HEK293 (cell line): ENCODE results near the gene PLD5.

ENCODE experiments used
- CTCF ChIA-PET: fragments of 350-600 bp; formaldehyde crosslinking; extraction: SDS; loops from one replicate; lab custom pipeline; 2021; ENCODE audit warnings: antibody characterized with exemption; lab: Yijun Ruan, JAX
- POLR2A ChIA-PET: fragments of 300-600 bp; formaldehyde crosslinking; extraction: SDS; loops from one replicate; lab custom pipeline; 2020; ENCODE audit warnings: antibody characterized with exemption, inconsistent platforms; lab: Yijun Ruan, JAX
- H3K27ac ChIP-seq: fragments of 200-500 bp; sonication (Bioruptor generic); 2 replicates; pipeline ENCODE4 v1.5.1; 2014; ENCODE audit warnings: low read depth, low read length, control low read depth, inconsistent platforms; ENCODE audit errors: extremely low read depth
- H3K36me3 ChIP-seq, 2 experiments: fragments of 200-500 bp in 1 of 2; sonication (Bioruptor generic) in 1 of 2; 1 replicate in 1 of 2; 2 replicates in 1 of 2; pipeline ENCODE4 v1.5.1; 2014 to 2017; ENCODE audit warnings: inconsistent platforms in 2 of 2, low read length in 2 of 2; ENCODE audit not compliant: control insufficient read depth in 2 of 2, insufficient read depth in 1 of 2
- H3K4me1 ChIP-seq: fragments of 200-500 bp; sonication (Bioruptor generic); 2 replicates; pipeline ENCODE4 v1.5.1; 2014; ENCODE audit warnings: mild to moderate bottlenecking, low read length, inconsistent platforms; ENCODE audit not compliant: control insufficient read depth, insufficient read depth
- H3K4me3 ChIP-seq: 2 replicates; pipeline ENCODE4 v1.5.1; 2011; ENCODE audit warnings: low read depth, mild to moderate bottlenecking, control low read depth, low read length, moderate library complexity
- H3K9me3 ChIP-seq: fragments of 200-500 bp; sonication (Bioruptor generic); 2 replicates; pipeline ENCODE4 v1.5.1; 2014; ENCODE audit warnings: low read depth, low read length, inconsistent platforms; ENCODE audit not compliant: control insufficient read depth, insufficient read depth
- ELK4 ChIP-seq: IDR thresholded peaks from 2 replicates; pipeline ENCODE4 v1.6.1; 2011; ENCODE audit warnings: mild to moderate bottlenecking, low read depth, low read length, borderline replicate concordance
- KLF8 ChIP-seq: fragments of 450-650 bp; formaldehyde crosslinking; IDR thresholded peaks from 2 replicates; pipeline ENCODE4 v1.5.1; 2016; ENCODE audit warnings: missing biosample characterization, missing genetic modification characterization
- MYNN ChIP-seq: fragments of 450-650 bp; formaldehyde crosslinking; IDR thresholded peaks from 2 replicates; pipeline ENCODE4 v1.5.1; 2016; ENCODE audit warnings: missing biosample characterization, missing genetic modification characterization, borderline replicate concordance
- REST ChIP-seq: fragments of 450-650 bp; formaldehyde crosslinking; IDR thresholded peaks from 2 replicates; pipeline ENCODE4 v1.5.1; 2016; ENCODE audit warnings: missing biosample characterization, missing genetic modification characterization
- SCRT2 ChIP-seq: fragments of 450-650 bp; formaldehyde crosslinking; IDR thresholded peaks from 2 replicates; pipeline ENCODE4 v1.5.1; 2016; ENCODE audit warnings: missing biosample characterization, missing genetic modification characterization
- ZNF155 ChIP-seq: fragments of 450-650 bp; formaldehyde crosslinking; IDR thresholded peaks from 2 replicates; pipeline ENCODE4 v1.5.1; 2016; ENCODE audit warnings: missing biosample characterization, missing genetic modification characterization
- ZNF174 ChIP-seq: fragments of 450-650 bp; formaldehyde crosslinking; IDR thresholded peaks from 2 replicates; pipeline ENCODE4 v1.5.0; 2017; ENCODE audit warnings: missing biosample characterization, mild to moderate bottlenecking, missing genetic modification characterization
- ZNF175 ChIP-seq: fragments of 450-650 bp; formaldehyde crosslinking; IDR thresholded peaks from 2 replicates; pipeline ENCODE4 v1.5.1; 2016; ENCODE audit warnings: missing biosample characterization, missing genetic modification characterization
- ZNF292 ChIP-seq: fragments of 450-650 bp; formaldehyde crosslinking; IDR thresholded peaks from 2 replicates; pipeline ENCODE4 v1.5.1; 2016; ENCODE audit warnings: low read depth, missing biosample characterization, missing genetic modification characterization, borderline replicate concordance
- ZNF473 ChIP-seq: fragments of 450-650 bp; formaldehyde crosslinking; IDR thresholded peaks from 2 replicates; pipeline ENCODE4 v1.5.1; 2017; ENCODE audit warnings: missing biosample characterization, missing genetic modification characterization
- ZNF488 ChIP-seq: fragments of 450-650 bp; formaldehyde crosslinking; IDR thresholded peaks from 2 replicates; pipeline ENCODE4 v1.5.1; 2016; ENCODE audit warnings: missing biosample characterization, missing genetic modification characterization
- ZNF623 ChIP-seq: fragments of 450-650 bp; formaldehyde crosslinking; IDR thresholded peaks from 2 replicates; pipeline ENCODE4 v1.5.1; 2016; ENCODE audit warnings: missing biosample characterization, missing genetic modification characterization
- ZNF639 ChIP-seq: fragments of 450-650 bp; formaldehyde crosslinking; IDR thresholded peaks from 2 replicates; pipeline ENCODE4 v1.5.1; 2016; ENCODE audit warnings: missing biosample characterization, missing genetic modification characterization
- ZNF677 ChIP-seq: fragments of 450-650 bp; IDR thresholded peaks from 2 replicates; pipeline ENCODE4 v1.5.0; 2018; ENCODE audit warnings: missing biosample characterization, mild to moderate bottlenecking, missing genetic modification characterization, moderate library complexity
- ZNF776 ChIP-seq: fragments of 450-650 bp; formaldehyde crosslinking; IDR thresholded peaks from 2 replicates; pipeline ENCODE4 v1.5.0; 2017; ENCODE audit warnings: missing biosample characterization, missing genetic modification characterization, borderline replicate concordance
- ZNF791 ChIP-seq: fragments of 450-650 bp; formaldehyde crosslinking; IDR thresholded peaks from 2 replicates; pipeline ENCODE4 v1.5.1; 2016; ENCODE audit warnings: missing biosample characterization, missing genetic modification characterization
- TF ChIP-seq, protein P1 (sequence below): fragments of 450-650 bp; formaldehyde crosslinking; IDR thresholded peaks from 2 replicates; pipeline ENCODE4 v1.5.1; 2016; ENCODE audit warnings: missing biosample characterization, missing genetic modification characterization
- TF ChIP-seq, protein P2 (sequence below): fragments of 450-650 bp; formaldehyde crosslinking; IDR thresholded peaks from 2 replicates; pipeline ENCODE4 v1.5.1; 2016; ENCODE audit warnings: missing biosample characterization, missing genetic modification characterization
- TF ChIP-seq, protein P3 (sequence below): fragments of 450-650 bp; formaldehyde crosslinking; IDR thresholded peaks from 2 replicates; pipeline ENCODE4 v1.5.1; 2016; ENCODE audit warnings: missing biosample characterization, missing genetic modification characterization
- TF ChIP-seq, protein P4 (sequence below): fragments of 450-650 bp; formaldehyde crosslinking; IDR thresholded peaks from 2 replicates; pipeline ENCODE4 v1.5.1; 2017; ENCODE audit warnings: missing biosample characterization, missing genetic modification characterization

Gene PLD5

GRCh38 chr1:242208021-242208420, 316.5 kb downstream of the PLD5 start:
- Histone ChIP-seq H3K4me3 (no peak overlapping the region), H3K4me1 (no peaks in the 10 kb centered on the region), H3K36me3 (no peaks in the 10 kb centered on the region), H3K27ac (no peak overlapping the region), H3K9me3 (no peaks in the 10 kb centered on the region)
- CTCF ChIA-PET = interaction anchor here (0.5 kb wide), 1 partner anchor 631 kb away, joined by 4 read pairs; no protein-coding TSS in a partner anchor
- POLR2A ChIA-PET = no interaction called here
- TF ChIP-seq MYNN (no peak), ZNF175 (tag by site-specific recombination) (no peak), ZNF174 (no peak), ZNF791 (tag by site-specific recombination) (no peak), ZNF623 (no peak), ZNF776 (tag by site-specific recombination) (no peak), ZNF292 (tag by site-specific recombination) (no peak), SCRT2 (tag by site-specific recombination) (no peak), ZNF639 (no peak), REST (tag by site-specific recombination) (no peak), ZNF155 (tag by site-specific recombination) (no peak), ELK4 (no peak), ZNF488 (no peak), KLF8 (tag by site-specific recombination) (no peak), ZNF473 (tag by site-specific recombination) (no peak), ZNF677 (tag by site-specific recombination) (no peak)
- TF ChIP-seq, protein P1, sequence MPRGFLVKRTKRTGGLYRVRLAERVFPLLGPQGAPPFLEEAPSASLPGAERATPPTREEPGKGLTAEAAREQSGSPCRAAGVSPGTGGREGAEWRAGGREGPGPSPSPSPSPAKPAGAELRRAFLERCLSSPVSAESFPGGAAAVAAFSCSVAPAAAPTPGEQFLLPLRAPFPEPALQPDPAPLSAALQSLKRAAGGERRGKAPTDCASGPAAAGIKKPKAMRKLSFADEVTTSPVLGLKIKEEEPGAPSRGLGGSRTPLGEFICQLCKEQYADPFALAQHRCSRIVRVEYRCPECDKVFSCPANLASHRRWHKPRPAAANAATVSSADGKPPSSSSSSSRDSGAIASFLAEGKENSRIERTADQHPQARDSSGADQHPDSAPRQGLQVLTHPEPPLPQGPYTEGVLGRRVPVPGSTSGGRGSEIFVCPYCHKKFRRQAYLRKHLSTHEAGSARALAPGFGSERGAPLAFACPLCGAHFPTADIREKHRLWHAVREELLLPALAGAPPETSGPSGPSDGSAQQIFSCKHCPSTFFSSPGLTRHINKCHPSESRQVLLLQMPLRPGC (tag by site-specific recombination) = no peak
- TF ChIP-seq, protein P2, sequence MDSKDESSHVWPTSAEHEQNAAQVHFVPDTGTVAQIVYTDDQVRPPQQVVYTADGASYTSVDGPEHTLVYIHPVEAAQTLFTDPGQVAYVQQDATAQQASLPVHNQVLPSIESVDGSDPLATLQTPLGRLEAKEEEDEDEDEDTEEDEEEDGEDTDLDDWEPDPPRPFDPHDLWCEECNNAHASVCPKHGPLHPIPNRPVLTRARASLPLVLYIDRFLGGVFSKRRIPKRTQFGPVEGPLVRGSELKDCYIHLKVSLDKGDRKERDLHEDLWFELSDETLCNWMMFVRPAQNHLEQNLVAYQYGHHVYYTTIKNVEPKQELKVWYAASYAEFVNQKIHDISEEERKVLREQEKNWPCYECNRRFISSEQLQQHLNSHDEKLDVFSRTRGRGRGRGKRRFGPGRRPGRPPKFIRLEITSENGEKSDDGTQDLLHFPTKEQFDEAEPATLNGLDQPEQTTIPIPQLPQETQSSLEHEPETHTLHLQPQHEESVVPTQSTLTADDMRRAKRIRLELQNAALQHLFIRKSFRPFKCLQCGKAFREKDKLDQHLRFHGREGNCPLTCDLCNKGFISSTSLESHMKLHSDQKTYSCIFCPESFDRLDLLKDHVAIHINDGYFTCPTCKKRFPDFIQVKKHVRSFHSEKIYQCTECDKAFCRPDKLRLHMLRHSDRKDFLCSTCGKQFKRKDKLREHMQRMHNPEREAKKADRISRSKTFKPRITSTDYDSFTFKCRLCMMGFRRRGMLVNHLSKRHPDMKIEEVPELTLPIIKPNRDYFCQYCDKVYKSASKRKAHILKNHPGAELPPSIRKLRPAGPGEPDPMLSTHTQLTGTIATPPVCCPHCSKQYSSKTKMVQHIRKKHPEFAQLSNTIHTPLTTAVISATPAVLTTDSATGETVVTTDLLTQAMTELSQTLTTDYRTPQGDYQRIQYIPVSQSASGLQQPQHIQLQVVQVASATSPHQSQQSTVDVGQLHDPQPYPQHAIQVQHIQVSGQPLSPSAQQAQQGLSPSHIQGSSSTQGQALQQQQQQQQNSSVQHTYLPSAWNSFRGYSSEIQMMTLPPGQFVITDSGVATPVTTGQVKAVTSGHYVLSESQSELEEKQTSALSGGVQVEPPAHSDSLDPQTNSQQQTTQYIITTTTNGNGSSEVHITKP (tag by site-specific recombination) = no peak
- TF ChIP-seq, protein P3, sequence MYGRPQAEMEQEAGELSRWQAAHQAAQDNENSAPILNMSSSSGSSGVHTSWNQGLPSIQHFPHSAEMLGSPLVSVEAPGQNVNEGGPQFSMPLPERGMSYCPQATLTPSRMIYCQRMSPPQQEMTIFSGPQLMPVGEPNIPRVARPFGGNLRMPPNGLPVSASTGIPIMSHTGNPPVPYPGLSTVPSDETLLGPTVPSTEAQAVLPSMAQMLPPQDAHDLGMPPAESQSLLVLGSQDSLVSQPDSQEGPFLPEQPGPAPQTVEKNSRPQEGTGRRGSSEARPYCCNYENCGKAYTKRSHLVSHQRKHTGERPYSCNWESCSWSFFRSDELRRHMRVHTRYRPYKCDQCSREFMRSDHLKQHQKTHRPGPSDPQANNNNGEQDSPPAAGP = no peak
- TF ChIP-seq, protein P4, sequence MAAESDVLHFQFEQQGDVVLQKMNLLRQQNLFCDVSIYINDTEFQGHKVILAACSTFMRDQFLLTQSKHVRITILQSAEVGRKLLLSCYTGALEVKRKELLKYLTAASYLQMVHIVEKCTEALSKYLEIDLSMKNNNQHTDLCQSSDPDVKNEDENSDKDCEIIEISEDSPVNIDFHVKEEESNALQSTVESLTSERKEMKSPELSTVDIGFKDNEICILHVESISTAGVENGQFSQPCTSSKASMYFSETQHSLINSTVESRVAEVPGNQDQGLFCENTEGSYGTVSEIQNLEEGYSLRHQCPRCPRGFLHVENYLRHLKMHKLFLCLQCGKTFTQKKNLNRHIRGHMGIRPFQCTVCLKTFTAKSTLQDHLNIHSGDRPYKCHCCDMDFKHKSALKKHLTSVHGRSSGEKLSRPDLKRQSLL (tag by site-specific recombination) = no peak
